RWPE1 (cell line): ENCODE data around the gene LMAN2.

Source experiments
- CTCF ChIA-PET: fragments of 350-600 bp; sonication (Branson Sonifier 250); formaldehyde crosslinking; extraction: SDS; loops from one replicate; lab custom pipeline; 2021; lab: Yijun Ruan, JAX
- POLR2A ChIA-PET: fragments of 400-600 bp; formaldehyde crosslinking; extraction: SDS; loops from one replicate; lab custom pipeline; 2020; ENCODE audit warnings: antibody characterized with exemption; ENCODE audit not compliant: low non-redundant PET; lab: Yijun Ruan, JAX
- DNase-seq: peaks from one replicate; pipeline ENCODE4 v3.0.0; 2012; ENCODE audit warnings: low spot score
- H3K27ac ChIP-seq: fragments of 450-650 bp; 2 replicates; pipeline ENCODE4 v1.5.1; 2017
- TF ChIP-seq, protein P1 (sequence below): fragments of 450-650 bp; conservative IDR thresholded peaks from 2 replicates; pipeline ENCODE4 v1.5.1; 2017; ENCODE audit warnings: low read depth, mild to moderate bottlenecking

LMAN2 gene

DNA sequence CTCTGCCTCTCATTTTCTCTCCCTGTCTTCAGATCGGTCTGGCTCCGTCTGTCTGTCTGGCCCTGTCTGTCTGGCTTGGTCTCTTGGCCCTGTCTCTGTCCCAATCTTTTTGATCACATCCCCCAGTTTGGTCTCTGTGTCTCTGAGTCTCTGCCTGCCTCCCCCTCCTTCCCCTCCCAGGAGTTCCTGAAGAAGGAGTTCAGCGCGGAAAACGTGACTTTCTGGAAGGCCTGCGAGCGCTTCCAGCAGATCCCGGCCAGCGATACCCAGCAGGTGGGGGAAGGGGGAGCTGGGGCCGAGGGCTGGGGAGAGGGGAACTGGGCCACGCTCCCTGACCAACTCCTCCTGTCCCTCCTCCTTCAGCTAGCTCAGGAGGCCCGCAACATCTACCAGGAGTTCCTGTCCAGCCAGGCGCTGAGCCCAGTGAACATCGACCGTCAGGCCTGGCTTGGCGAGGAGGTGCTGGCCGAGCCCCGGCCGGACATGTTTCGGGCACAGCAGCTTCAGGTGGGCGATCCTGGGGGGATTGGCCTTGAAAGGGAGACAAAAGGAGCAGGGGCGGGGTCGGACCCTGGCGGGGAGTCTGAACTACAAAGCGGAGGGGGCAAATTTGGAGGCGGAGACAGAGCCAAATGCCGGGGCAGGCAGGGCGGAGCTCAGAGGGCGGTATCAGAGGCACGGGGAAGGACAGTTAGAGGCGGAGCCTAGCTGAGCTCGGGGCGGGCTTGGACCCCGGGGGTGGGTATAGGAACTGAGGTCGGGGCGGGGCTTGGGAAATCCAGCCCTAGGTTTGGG is 15.3 kb upstream of the LMAN2 start:
- peak; percentile 58 for DNase-seq
- peak overlapping the region; percentile 89 for H3K27ac ChIP-seq
- ChIA-PET CTCF (interaction anchor here (0.5 to 1.5 kb wide), 4 partner anchors 21 to 1192 kb away, joined by 3 read pairs; no protein-coding TSS in a partner anchor), POLR2A (no interaction called here)
- TF ChIP-seq, protein P1, sequence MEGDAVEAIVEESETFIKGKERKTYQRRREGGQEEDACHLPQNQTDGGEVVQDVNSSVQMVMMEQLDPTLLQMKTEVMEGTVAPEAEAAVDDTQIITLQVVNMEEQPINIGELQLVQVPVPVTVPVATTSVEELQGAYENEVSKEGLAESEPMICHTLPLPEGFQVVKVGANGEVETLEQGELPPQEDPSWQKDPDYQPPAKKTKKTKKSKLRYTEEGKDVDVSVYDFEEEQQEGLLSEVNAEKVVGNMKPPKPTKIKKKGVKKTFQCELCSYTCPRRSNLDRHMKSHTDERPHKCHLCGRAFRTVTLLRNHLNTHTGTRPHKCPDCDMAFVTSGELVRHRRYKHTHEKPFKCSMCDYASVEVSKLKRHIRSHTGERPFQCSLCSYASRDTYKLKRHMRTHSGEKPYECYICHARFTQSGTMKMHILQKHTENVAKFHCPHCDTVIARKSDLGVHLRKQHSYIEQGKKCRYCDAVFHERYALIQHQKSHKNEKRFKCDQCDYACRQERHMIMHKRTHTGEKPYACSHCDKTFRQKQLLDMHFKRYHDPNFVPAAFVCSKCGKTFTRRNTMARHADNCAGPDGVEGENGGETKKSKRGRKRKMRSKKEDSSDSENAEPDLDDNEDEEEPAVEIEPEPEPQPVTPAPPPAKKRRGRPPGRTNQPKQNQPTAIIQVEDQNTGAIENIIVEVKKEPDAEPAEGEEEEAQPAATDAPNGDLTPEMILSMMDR: no peak

DNA sequence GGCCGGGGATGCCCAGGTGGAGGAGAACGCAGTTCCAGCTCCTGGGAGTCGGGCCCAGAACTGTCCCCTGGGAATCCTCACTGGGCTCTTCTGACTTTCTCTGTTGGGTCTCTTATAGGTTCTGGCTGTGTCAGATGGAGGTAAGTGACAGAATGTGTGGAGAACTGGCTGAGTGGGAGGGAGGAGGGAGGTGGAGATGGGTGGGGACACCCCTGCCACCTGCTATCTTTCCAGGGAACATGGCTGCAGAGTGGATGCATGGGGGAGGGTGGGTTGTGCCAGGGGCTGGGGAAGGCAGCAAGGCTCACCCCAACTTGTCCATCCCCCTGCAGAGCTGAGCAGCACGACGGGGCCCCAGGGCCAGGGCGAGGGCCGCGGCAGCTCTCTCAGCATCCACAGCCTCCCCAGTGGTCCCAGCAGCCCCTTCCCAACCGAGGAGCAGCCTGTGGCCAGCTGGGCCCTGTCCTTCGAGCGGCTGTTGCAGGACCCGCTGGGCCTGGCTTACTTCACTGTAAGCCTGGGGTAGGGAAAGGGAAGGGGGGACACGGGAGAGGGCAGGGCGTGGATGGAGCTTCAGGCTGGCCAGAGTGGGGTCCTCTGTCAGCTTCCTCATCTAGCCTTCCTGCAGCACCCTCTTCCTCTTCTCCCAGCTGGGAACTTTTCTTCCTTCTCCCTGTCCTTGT is 14.5 kb upstream of the LMAN2 start:
- no peak for DNase-seq
- CTCF ChIA-PET: interaction anchor here (1.5 kb wide), 1 partner anchor 22 kb away, joined by 3 read pairs; no protein-coding TSS in a partner anchor
- peak overlapping the region; percentile 89 for H3K27ac ChIP-seq
- POLR2A ChIA-PET: no interaction called here
- TF ChIP-seq, protein P1: no peak

DNA sequence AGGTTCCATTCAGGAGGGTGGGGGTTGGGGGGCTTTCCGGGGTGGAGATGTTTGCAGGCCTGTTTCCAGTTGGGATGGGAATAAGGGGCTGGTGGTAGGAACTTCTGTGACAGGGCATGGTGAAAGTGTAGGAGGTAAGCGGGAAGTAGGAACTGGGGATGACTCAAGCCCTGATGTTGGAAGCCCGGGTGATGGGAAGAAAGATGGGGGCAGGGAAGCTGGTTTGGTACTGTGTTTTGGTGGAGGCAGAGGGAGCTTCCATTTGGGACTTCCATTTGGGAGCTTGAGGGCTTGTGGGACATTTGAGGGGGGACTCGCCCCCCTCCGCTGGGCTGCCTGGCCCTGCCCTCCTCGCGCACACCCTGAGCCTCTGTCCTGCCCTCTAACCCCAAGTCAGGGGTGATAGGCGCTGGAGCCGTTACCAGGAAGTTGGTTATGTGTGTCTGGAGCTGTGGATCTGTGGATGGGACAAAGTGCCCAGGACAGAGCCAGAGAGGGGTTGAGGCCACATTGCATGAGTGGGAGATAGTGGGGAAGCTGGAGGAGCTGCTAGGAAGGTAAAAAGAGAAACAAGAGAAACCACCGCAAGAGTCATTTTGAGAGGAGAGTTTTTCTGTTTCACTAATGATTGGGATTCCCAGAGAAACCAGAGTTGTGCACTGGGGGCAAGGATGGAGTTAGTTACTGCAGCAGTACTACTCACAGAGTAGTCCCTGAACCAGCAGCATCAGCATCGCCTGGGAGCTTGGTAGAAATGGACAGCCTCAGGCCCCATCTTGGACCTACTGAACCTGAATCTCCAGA is 12.9 kb upstream of the LMAN2 start:
- ChIA-PET POLR2A (no interaction called here), CTCF (interaction anchor here (0.6 to 1.5 kb wide), 10 partner anchors 13 to 251 kb away, joined by 3 to 5 read pairs (median 3); partner anchors contain the start of gene LMAN2)
- TF ChIP-seq, protein P1: no peak
- no peak for DNase-seq
- H3K27ac ChIP-seq: peak overlapping the region; percentile 89

- CTCF ChIA-PET: interaction anchor here (1.0 to 1.5 kb wide), 6 partner anchors 12 to 250 kb away, joined by 3 to 5 read pairs (median 3); partner anchors contain the start of gene LMAN2
- TF ChIP-seq, protein P1: no peak
Measured at GRCh38 chr5:177363565-177363964, 12.1 kb upstream of the LMAN2 start.

GRCh38 chr5:177362610-177363507 is 11.4 kb upstream of the LMAN2 start:
- ChIA-PET POLR2A (interaction anchor here (0.6 kb wide), 1 partner anchor 11 kb away, joined by 3 read pairs; no protein-coding TSS in a partner anchor), CTCF (interaction anchor here (0.5 to 2.3 kb wide), 9 partner anchors 11 to 252 kb away, joined by 3 to 14 read pairs (median 3); partner anchors contain the start of gene LMAN2)
- peak overlapping the region; percentile 89 for H3K27ac ChIP-seq
- DNase-seq: peak; percentile 85
- TF ChIP-seq, protein P1: no peak

More at GRCh38 chr5:177363565-177363964, 12.1 kb upstream of the LMAN2 start:
- no peak for DNase-seq
- H3K27ac ChIP-seq: peak overlapping the region; percentile 89
- POLR2A ChIA-PET: interaction anchor here (0.6 kb wide), 1 partner anchor 10 kb away, joined by 3 read pairs; no protein-coding TSS in a partner anchor
